Measurements from ENCODE around the gene PDK1.
"Not testable (repeated sequence)": the region's sequence is repeated elsewhere in the genome, so short reads cannot be mapped to it uniquely, and the experiment has no call there.

PDK1 gene

GRCh38 chr2:172554352-172555271, 1.3 kb upstream of the PDK1 start:
- no peak for DNase-seq

GRCh38 chr2:172555272-172555521, 693 bp upstream of the PDK1 start:
- DNase-seq = no peak

GRCh38 chr2:172556284-172557033, 569 bp downstream of the PDK1 start:
- DNase-seq = peak; percentile 37

- DNase-seq = no peak
These were observed 2.5 kb downstream of the PDK1 start for GRCh38 chr2:172558372-172558771.

DNA sequence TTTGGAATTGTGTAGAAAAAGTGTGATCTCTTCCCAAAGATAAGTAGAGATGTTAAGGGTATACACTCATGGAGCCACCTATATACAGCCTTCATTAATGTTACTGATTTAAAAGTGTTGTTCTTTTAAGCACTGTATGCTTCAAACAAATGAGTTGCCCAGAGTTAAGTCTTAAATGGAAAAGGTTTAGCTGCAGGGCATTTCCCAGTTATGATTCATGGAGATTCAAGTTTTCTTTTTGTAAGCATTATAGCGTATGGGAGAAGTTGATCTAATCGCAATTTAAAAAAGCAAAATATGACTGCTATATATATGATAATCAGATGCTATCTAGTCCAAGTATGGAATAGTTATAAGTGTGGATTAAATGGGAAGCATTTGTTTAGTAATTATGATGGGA, 4.8 kb downstream of the PDK1 start:
- DNase-seq = no peak

DNA sequence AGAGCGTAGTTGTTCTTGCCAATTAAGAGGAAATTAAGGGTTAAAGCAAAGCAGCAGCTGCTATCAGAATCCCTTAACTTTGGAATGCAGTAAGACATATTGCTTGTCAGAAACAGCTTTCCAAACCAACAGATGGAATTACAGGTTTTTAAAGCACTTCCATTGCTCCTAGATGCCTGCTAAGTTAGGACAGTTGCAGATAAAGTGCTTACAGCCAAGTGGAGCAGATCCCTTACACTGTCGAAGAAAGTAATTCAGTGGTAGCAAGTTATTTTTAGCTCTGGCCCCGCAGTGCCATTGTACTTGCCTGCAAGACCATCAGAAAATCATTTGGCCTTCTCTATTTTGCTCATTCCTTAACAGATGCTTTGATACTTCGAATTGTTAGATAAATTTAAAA, 5.4 kb downstream of the PDK1 start:
- no peak for DNase-seq

- DNase-seq = no peak
These were observed 6.4 kb downstream of the PDK1 start for GRCh38 chr2:172562298-172562697.

- no peak for DNase-seq
These were observed 8.5 kb downstream of the PDK1 start for GRCh38 chr2:172564376-172564775.

DNA sequence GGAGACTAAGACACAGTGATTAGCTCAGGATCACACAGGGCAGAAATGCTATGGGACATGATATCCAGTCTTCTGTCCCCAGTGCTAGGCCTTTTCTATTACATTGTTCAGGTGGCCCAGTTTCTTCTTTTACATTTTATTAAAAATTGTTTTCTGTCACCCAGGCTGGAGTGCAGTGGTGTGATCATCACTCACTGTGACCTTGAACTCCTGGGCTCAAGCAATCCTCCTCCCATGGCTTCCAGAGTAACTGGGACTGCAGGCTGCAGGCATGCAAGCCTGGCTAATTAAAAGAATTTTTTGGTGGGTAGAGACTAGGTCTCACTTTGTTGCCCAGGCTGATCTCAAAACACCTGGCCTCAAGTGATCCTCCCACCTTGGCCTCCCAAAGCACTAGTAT, 15.4 kb downstream of the PDK1 start:
- DNase-seq = no peak

GRCh38 chr2:172572981-172573380, 17.1 kb downstream of the PDK1 start:
- DNase-seq = peak; percentile 45

DNA sequence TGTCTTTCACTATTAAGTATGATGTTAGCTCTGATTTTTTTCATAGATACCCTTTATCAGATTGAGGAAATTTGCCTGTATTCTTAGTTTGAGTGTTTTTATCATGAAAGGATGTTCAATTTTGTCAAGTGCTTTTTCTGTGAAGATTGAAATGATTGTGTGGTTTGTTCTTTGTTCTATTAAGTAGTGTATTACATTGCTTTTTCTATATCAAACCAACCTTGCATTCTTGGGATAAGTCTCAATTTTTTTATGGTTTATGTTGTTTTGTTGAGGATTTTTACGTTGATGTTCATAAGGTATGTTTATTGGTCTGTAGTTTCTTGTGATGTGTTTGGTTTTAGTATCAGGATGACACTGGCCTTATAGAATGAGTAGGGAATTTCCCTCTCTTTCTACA, 19.1 kb downstream of the PDK1 start:
- no peak for DNase-seq

DNA sequence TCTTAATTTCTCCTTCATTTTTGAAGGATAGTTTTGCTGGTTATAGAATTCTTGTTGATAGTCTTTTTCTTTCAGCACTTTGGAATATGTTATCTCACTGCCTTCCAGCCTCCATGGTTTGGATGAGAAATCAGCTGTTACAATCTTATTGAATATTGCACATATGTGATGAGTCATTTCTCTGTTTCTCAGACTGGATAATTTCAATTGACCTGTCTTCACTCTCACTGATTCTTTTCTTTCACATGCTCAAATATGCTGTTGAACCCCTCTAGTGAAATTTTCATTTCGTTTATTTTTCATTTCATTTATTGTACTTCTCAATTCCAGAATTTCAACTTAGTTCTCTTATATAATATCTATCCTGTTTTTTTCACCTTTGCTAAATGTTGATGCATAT, 22.2 kb downstream of the PDK1 start:
- DNase-seq = no peak

DNA sequence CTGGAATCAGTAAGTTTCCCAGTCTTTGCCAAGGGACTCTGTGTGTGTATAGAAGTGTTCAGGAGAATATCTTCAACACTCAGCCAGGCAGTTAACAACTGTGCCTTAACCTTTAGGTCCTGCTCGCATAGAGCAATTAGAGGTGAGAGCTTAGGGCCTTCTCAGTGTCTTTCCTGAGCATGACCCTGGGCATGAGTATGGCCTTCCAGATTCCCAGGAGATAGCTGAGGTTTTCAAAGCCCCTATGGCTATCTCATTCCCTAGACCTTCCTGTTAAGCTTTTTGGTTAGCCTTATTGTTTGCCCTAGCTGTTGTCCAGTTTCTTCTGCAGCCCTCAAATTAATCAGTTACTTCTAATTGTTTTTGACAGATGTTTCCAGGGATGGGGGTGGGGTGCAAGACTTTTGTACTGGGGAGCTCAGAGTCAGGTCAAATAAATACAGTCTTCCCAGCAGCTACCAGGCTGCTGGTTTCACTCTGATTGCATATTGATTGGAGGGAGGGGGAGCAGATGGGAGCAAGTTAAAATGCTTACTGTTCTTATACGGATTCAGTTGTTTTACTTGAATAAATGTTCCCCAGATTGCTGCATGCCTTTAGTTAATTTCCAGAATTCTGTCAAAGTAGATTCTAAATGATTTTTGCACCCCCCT, 23.1 kb downstream of the PDK1 start:
- DNase-seq = no peak

- DNase-seq = no peak
These were observed 24.7 kb downstream of the PDK1 start for GRCh38 chr2:172580544-172580943.

DNA sequence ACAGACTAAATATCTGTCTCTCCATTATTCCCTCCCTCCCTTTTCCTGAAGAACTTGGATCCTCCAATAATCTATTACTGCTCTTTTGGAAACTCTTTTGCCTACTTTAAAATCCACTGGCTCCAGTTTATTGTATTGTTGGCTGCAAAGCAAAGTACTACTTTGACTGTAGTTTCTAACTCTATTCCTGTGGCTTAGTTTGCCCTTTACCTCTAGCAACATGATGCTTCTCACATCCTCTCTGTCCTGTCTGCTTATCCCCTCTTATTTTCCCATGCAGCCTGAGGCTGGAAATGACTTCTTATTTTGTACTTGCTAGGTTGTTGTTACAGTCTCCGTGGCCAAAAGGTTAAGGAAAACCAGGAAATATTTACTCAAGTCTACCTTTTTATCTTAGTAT, 26.8 kb downstream of the PDK1 start:
- DNase-seq = no peak

GRCh38 chr2:172586245-172586891, 30.5 kb downstream of the PDK1 start:
- DNase-seq = no peak

DNA sequence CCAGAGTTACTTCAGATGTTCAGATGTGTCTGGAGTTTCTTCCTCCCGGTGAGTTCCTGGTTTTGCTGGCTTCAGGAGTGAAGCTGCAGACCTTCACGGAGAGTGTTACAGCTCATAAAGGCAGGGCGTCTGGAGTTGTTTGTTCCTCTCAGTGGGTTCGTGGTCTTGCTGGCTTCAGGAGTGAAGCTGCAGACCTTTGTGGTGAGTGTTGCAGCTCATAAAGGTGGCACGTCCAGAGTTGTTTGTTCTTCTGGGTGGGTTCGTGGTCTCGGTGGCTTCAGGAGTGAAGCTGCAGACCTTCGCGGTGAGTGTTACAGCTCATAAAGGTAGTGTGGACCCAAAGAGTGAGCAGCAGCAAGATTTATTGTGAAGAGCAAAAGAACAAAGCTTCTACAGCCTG, 31.3 kb downstream of the PDK1 start:
- DNase-seq = not testable (repeated sequence)

- DNase-seq = no peak
These were observed 33.0 kb downstream of the PDK1 start for GRCh38 chr2:172588931-172589330.

GRCh38 chr2:172591386-172591785, 35.5 kb downstream of the PDK1 start:
- DNase-seq = not testable (repeated sequence)

GRCh38 chr2:172592190-172592589, 36.3 kb downstream of the PDK1 start:
- not testable (repeated sequence) for DNase-seq

GRCh38 chr2:172596776-172597175, 40.9 kb downstream of the PDK1 start:
- no peak for DNase-seq

DNA sequence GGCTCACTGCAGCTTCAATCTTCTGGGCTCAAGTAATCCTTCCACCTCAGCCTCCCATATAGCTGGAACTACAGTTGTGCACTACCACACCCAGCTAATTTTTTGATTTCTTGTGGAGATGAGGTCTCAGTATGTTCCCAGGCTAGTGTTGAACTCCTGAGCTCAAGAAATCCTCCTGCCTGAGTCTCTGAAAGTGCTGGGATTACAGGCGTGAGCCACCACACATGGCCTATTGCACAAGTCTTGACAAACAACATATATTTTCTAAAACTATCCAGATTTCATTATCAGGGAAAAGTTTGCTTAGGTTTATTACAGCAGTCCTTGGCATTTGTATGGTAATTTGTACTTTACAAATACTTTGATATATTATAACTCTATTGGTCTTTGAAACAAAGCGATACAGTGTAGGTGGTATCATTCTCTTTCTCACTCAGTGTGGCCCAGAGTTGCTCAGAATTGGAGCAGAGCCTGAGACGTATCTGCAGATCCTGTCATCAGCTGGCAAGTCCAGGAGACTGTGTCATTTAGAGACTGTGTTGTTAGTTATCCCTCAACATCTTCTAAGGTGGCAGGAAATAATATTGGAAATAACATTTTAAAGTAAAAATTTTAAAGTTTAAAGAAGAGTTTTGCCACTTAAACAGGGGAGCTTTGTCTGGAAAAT, 41.4 kb downstream of the PDK1 start:
- no peak for DNase-seq

DNA sequence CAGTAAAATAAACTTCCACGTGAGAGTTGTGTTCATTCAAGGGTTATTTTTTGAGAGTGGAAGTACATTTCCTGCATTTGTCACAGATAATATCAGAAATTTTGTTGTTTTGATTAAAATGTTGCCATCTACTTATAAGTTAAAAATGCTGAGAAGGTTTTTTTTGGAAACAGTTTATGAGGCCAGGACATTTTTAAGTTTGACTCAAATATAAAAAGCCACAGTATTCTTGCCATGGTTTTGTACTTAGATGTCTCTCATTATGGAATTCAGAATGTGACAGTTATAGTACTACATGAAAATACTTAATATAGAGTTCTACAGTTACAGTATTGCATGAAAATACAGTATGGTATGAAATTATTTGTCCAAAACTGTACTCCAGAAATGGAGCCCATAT, 44.1 kb downstream of the PDK1 start:
- no peak for DNase-seq
